Esophagus muscularis mucosa (tissue), 4 donors: ENCODE results near the gene SLC9C2.

Experiments used
- EP300 ChIP-seq: sonication (generic); formaldehyde crosslinking; IDR thresholded peaks from one replicate; pipeline ENCODE4 v1.6.1; 2017; ENCODE audit warnings: antibody characterized with exemption
- POLR2A ChIP-seq: fragments of 450-650 bp; IDR thresholded peaks from one replicate; pipeline ENCODE4 v1.6.1; 2017; ENCODE audit warnings: antibody characterized with exemption, moderate library complexity, mild to moderate bottlenecking, low read depth
- TF ChIP-seq, protein P1 (sequence below), 3 experiments: fragments of 200-600 bp in 2 of 3; fragments of 450-650 bp in 1 of 3; sonication (generic) in 2 of 3; IDR thresholded peaks; one replicate each; pipeline ENCODE4 v1.5.1; 2017 to 2019; ENCODE audit warnings: antibody characterized with exemption in 3 of 3, mild to moderate bottlenecking in 2 of 3, moderate library complexity in 1 of 3

DNA sequence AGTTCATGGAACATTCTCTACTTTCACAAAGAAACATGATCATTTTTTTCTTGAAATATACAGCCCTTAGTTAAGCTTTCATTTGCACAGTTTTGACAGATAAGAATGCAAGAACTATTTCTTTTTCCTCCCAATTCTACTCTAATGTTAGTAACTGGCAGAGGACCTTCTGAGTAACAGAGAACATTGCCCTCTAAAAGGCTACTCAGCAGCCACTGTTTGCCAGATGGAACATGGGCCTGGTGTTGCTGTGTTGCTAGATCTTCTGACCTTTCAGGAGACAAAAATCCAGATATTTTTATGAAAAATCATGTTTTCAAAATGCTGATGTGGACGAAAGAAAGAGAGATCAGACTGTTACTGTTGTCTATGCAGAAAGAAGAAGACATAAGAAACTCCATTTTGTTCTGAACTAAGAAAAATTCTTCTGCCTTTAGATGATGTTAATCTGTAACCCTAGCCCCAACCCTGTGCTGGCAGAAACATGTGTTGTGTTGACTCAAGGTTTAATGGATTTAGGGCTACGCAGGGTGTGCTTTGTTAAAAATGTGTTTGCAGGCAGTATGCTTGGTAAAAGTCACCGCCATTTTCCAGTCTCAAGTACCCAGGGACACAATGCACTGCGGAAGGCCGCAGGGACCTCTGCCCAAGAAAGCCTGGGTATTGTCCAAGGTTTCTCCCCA, 128.6 kb downstream of the SLC9C2 start:
- TF ChIP-seq, protein P1, sequence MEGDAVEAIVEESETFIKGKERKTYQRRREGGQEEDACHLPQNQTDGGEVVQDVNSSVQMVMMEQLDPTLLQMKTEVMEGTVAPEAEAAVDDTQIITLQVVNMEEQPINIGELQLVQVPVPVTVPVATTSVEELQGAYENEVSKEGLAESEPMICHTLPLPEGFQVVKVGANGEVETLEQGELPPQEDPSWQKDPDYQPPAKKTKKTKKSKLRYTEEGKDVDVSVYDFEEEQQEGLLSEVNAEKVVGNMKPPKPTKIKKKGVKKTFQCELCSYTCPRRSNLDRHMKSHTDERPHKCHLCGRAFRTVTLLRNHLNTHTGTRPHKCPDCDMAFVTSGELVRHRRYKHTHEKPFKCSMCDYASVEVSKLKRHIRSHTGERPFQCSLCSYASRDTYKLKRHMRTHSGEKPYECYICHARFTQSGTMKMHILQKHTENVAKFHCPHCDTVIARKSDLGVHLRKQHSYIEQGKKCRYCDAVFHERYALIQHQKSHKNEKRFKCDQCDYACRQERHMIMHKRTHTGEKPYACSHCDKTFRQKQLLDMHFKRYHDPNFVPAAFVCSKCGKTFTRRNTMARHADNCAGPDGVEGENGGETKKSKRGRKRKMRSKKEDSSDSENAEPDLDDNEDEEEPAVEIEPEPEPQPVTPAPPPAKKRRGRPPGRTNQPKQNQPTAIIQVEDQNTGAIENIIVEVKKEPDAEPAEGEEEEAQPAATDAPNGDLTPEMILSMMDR (IDR thresholded peaks at IDR 0.05), result no peak
- no peak for TF ChIP-seq POLR2A
- TF ChIP-seq EP300, result no peak
